Neural crest cell (in vitro differentiated cells): ENCODE data around the gene TSPAN11. TPM values are rescaled to one million over a fixed set of nuclear protein-coding genes. Genes with fewer than 3 reads are reported as not detected.
A peak's percentile ranks its signal among the peaks of the same experiment; 100 is the strongest.

Source experiments
- DNase-seq: peaks from one replicate; pipeline ENCODE4 v3.0.0; 2021; ENCODE audit warnings: low read depth, mixed read lengths, low spot score
- H3K27ac Mint-ChIP-seq: one replicate; pipeline ENCODE4 v1.8.0; 2021; ENCODE audit warnings: mild to moderate bottlenecking, mixed read lengths; ENCODE audit not compliant: unreplicated experiment
- H3K27me3 Mint-ChIP-seq: 2 replicates; pipeline ENCODE4 v1.8.0; 2021; ENCODE audit warnings: low read depth, mild to moderate bottlenecking, mixed read lengths
- H3K36me3 Mint-ChIP-seq: 2 replicates; pipeline ENCODE4 v1.8.0; 2021; ENCODE audit warnings: low read depth, mild to moderate bottlenecking, mixed read lengths
- H3K4me1 Mint-ChIP-seq: 2 replicates; pipeline ENCODE4 v1.8.0; 2021; ENCODE audit warnings: mixed read lengths
- H3K4me3 Mint-ChIP-seq: one replicate; pipeline ENCODE4 v1.8.0; 2021; ENCODE audit warnings: mild to moderate bottlenecking, mixed read lengths
- H3K9me3 Mint-ChIP-seq: 2 replicates; pipeline ENCODE4 v1.8.0; 2021; ENCODE audit warnings: mixed read lengths
- CTCF ChIP-seq: fragments of 200-600 bp; sonication (generic); conservative IDR thresholded peaks from 2 replicates; pipeline ENCODE4 v1.5.0; 2021; ENCODE audit warnings: antibody characterized with exemption, mild to moderate bottlenecking
- total RNA-seq: library from RNA; stranded (reverse); gene quantifications from 2 replicates; pipeline ENCODE4 v1.2.1, GENCODE V29; 2021

The TSPAN11 gene
- total RNA-seq, 1 donor from 2014 or later, result 21.4 TPM

- no peak for TF ChIP-seq CTCF
- no peak for DNase-seq
- Mint-ChIP-seq H3K36me3 (no peaks in the 10 kb centered on the region), H3K4me1 (peaks cover 22% of the 10 kb centered on the region), H3K27ac (no peak overlapping the region), H3K4me3 (no peak overlapping the region), H3K9me3 (no peaks in the 10 kb centered on the region), H3K27me3 (no peaks in the 10 kb centered on the region)
Measured at GRCh38 chr12:30979371-30980259, 53.1 kb downstream of the TSPAN11 start.

- H3K27ac Mint-ChIP-seq, result peak overlapping the region; percentile 30
Measured at GRCh38 chr12:30980955-30981662, 54.6 kb downstream of the TSPAN11 start.

GRCh38 chr12:30982413-30982812 is 55.9 kb downstream of the TSPAN11 start:
- TF ChIP-seq CTCF, result no peak
- no peak overlapping the region for H3K27ac Mint-ChIP-seq
- no peaks in the 10 kb centered on the region for H3K9me3 Mint-ChIP-seq
- H3K4me1 Mint-ChIP-seq, result peaks cover 22% of the 10 kb centered on the region
- H3K4me3 Mint-ChIP-seq, result no peak overlapping the region
- no peak for DNase-seq
- no peaks in the 10 kb centered on the region for H3K36me3 Mint-ChIP-seq
- no peaks in the 10 kb centered on the region for H3K27me3 Mint-ChIP-seq

More at GRCh38 chr12:30980955-30981662, 54.6 kb downstream of the TSPAN11 start:
- no peak for DNase-seq
- Mint-ChIP-seq H3K4me3 (no peak overlapping the region), H3K27me3 (no peaks in the 10 kb centered on the region), H3K36me3 (no peaks in the 10 kb centered on the region), H3K9me3 (no peaks in the 10 kb centered on the region), H3K4me1 (peaks cover 22% of the 10 kb centered on the region)
- no peak for TF ChIP-seq CTCF

- Mint-ChIP-seq H3K27ac (no peak overlapping the region), H3K4me1 (peaks cover 11% of the 10 kb centered on the region), H3K4me3 (peak overlapping the region; percentile 19), H3K27me3 (no peaks in the 10 kb centered on the region), H3K36me3 (no peaks in the 10 kb centered on the region), H3K9me3 (no peaks in the 10 kb centered on the region)
- peak; percentile 83 for TF ChIP-seq CTCF
- DNase-seq, result peak; percentile 57
Measured at GRCh38 chr12:30985814-30986452, 59.4 kb downstream of the TSPAN11 start.

GRCh38 chr12:30988086-30988485 is 61.5 kb downstream of the TSPAN11 start:
- DNase-seq, result no peak
- Mint-ChIP-seq H3K9me3 (no peaks in the 10 kb centered on the region), H3K27ac (no peak overlapping the region), H3K27me3 (no peaks in the 10 kb centered on the region), H3K4me3 (no peak overlapping the region), H3K36me3 (no peaks in the 10 kb centered on the region), H3K4me1 (peaks cover 4% of the 10 kb centered on the region)
- no peak for TF ChIP-seq CTCF
